ENCODE data around the gene SRPX. TPM values are rescaled to one million over a fixed set of nuclear protein-coding genes. Genes with fewer than 3 reads are reported as not detected.

Gene SRPX
- total RNA-seq, 2 experiments from 2014 or later = not detected

DNA sequence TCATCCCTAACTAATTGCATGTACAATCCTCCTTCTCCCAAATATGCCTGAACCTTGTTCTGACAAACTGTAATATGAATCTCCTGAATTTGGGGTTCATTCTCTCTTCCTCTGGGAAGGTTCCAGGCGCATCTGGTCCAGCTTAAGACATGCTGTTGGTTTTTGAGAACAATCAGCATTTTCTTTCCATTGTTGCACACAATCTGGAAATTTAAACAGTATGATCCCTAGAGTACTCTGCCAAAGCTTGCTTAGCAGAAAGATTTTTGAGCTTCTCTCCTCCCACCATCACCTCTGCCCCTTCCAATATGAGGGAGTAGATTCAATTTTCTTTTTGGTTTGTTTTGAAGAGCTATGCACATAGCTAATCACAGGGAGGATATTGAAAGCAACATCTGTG lies 50.1 kb downstream of the SRPX start:
- TF ChIP-seq EZH2phosphoT487 (IDR thresholded peaks at IDR 0.05; ENCODE audit: borderline replicate concordance, low read depth, low read length) = no peak
- TF ChIP-seq CTCF (conservative IDR thresholded peaks at IDR 0.05; ENCODE audit: low read length) = no peak
- Histone ChIP-seq H3K4me2 (ENCODE audit: low read length) (no peak overlapping the region), H3K79me2 (ENCODE audit: insufficient read depth, low read depth, low read length) (no peaks in the 10 kb centered on the region), H3K27ac (ENCODE audit: low read depth, low read length, poor library complexity, severe bottlenecking) (no peak overlapping the region), H3K4me1 (ENCODE audit: insufficient read depth, low read length, poor library complexity, severe bottlenecking) (no peaks in the 10 kb centered on the region), H2AFZ (ENCODE audit: low read length) (no peak overlapping the region), H3K4me3 (ENCODE audit: low read depth, low read length, poor library complexity, severe bottlenecking) (no peak overlapping the region), H3K36me3 (ENCODE audit: insufficient read depth, low read length) (no peaks in the 10 kb centered on the region), H3K9me2 (ENCODE audit: insufficient read depth, low read length) (no peaks in the 10 kb centered on the region), H4K20me1 (ENCODE audit: insufficient read depth, low read length) (no peaks in the 10 kb centered on the region), H3K9me3 (ENCODE audit: low read length) (no peaks in the 10 kb centered on the region)
- CTCF ChIA-PET (ENCODE audit: unreplicated experiment) = no interaction called here
- intact Hi-C loops (cut with micrococcal nuclease; ENCODE audit: unreplicated experiment) = no loop called here
- DNase-seq (ENCODE audit: low spot score) = no peak
- POLR2A ChIA-PET = interaction anchor here (0.6 kb wide), 1 partner anchor 12 kb away, joined by 4 read pairs; no protein-coding TSS in a partner anchor
- no TSS peak for BruUV-seq (replicated peaks)

- Histone ChIP-seq H3K36me3 (ENCODE audit: insufficient read depth, low read length) (no peaks in the 10 kb centered on the region), H3K9me2 (ENCODE audit: insufficient read depth, low read length) (no peaks in the 10 kb centered on the region), H3K79me2 (ENCODE audit: insufficient read depth, low read depth, low read length) (no peaks in the 10 kb centered on the region), H2AFZ (ENCODE audit: low read length) (no peak overlapping the region), H3K4me2 (ENCODE audit: low read length) (no peak overlapping the region), H3K4me3 (ENCODE audit: low read depth, low read length, poor library complexity, severe bottlenecking) (no peak overlapping the region), H3K9me3 (ENCODE audit: low read length) (no peaks in the 10 kb centered on the region), H3K4me1 (ENCODE audit: insufficient read depth, low read length, poor library complexity, severe bottlenecking) (no peaks in the 10 kb centered on the region), H4K20me1 (ENCODE audit: insufficient read depth, low read length) (no peaks in the 10 kb centered on the region), H3K27ac (ENCODE audit: low read depth, low read length, poor library complexity, severe bottlenecking) (no peak overlapping the region)
- POLR2A ChIA-PET = interaction anchor here (0.8 kb wide), 1 partner anchor 93 kb away, joined by 4 read pairs; no protein-coding TSS in a partner anchor
- BruUV-seq (replicated peaks) = no TSS peak
- no peak for TF ChIP-seq EZH2phosphoT487 (IDR thresholded peaks at IDR 0.05; ENCODE audit: borderline replicate concordance, low read depth, low read length)
- TF ChIP-seq CTCF (conservative IDR thresholded peaks at IDR 0.05; ENCODE audit: low read length) = peak; percentile 84
- CTCF ChIA-PET (ENCODE audit: unreplicated experiment) = no interaction called here
- peak; percentile 47 for DNase-seq (ENCODE audit: low spot score)
- intact Hi-C loops (cut with micrococcal nuclease; ENCODE audit: unreplicated experiment) = loop anchor here (1.0 to 10.0 kb wide), 3 partner anchors 240 to 654 kb away; no protein-coding TSS in a partner anchor
Measured at GRCh38 chrX:38166478-38167083, 54.1 kb downstream of the SRPX start.

- H3K36me3 ChIP-seq (ENCODE audit: insufficient read depth, low read length) = no peaks in the 10 kb centered on the region
- no peak for DNase-seq (ENCODE audit: low spot score)
- H3K4me3 ChIP-seq (ENCODE audit: low read depth, low read length, poor library complexity, severe bottlenecking) = no peak overlapping the region
- H4K20me1 ChIP-seq (ENCODE audit: insufficient read depth, low read length) = no peaks in the 10 kb centered on the region
- no peak overlapping the region for H3K4me2 ChIP-seq (ENCODE audit: low read length)
- H3K27ac ChIP-seq (ENCODE audit: low read depth, low read length, poor library complexity, severe bottlenecking) = no peak overlapping the region
- ChIA-PET CTCF (ENCODE audit: unreplicated experiment) (no interaction called here), POLR2A (interaction anchor here (0.6 kb wide), 1 partner anchor 193 kb away, joined by 3 read pairs; no protein-coding TSS in a partner anchor)
- H3K79me2 ChIP-seq (ENCODE audit: insufficient read depth, low read depth, low read length) = no peaks in the 10 kb centered on the region
- intact Hi-C loops (cut with micrococcal nuclease; ENCODE audit: unreplicated experiment) = loop anchor here (5.0 to 10.0 kb wide), 2 partner anchors 310 to 653 kb away; no protein-coding TSS in a partner anchor
- H3K9me3 ChIP-seq (ENCODE audit: low read length) = no peaks in the 10 kb centered on the region
- no peaks in the 10 kb centered on the region for H3K4me1 ChIP-seq (ENCODE audit: insufficient read depth, low read length, poor library complexity, severe bottlenecking)
- H3K9me2 ChIP-seq (ENCODE audit: insufficient read depth, low read length) = no peaks in the 10 kb centered on the region
- no peak overlapping the region for H2AFZ ChIP-seq (ENCODE audit: low read length)
- TF ChIP-seq CTCF (conservative IDR thresholded peaks at IDR 0.05; ENCODE audit: low read length) (no peak), EZH2phosphoT487 (IDR thresholded peaks at IDR 0.05; ENCODE audit: borderline replicate concordance, low read depth, low read length) (no peak)
- BruUV-seq (replicated peaks) = no TSS peak
Measured at GRCh38 chrX:38165023-38165422, 55.6 kb downstream of the SRPX start.
